Neural crest cell (in vitro differentiated cells): ENCODE results near the gene WIF1. TPM values are rescaled to one million over a fixed set of nuclear protein-coding genes. Genes with fewer than 3 reads are reported as not detected.

Experiments
- DNase-seq: peaks from one replicate; pipeline ENCODE4 v3.0.0; 2021; ENCODE audit warnings: low read depth, mixed read lengths, low spot score
- H3K27ac Mint-ChIP-seq: one replicate; pipeline ENCODE4 v1.8.0; 2021; ENCODE audit warnings: mild to moderate bottlenecking, mixed read lengths; ENCODE audit not compliant: unreplicated experiment
- H3K27me3 Mint-ChIP-seq: 2 replicates; pipeline ENCODE4 v1.8.0; 2021; ENCODE audit warnings: low read depth, mild to moderate bottlenecking, mixed read lengths
- H3K36me3 Mint-ChIP-seq: 2 replicates; pipeline ENCODE4 v1.8.0; 2021; ENCODE audit warnings: low read depth, mild to moderate bottlenecking, mixed read lengths
- H3K4me1 Mint-ChIP-seq: 2 replicates; pipeline ENCODE4 v1.8.0; 2021; ENCODE audit warnings: mixed read lengths
- H3K4me3 Mint-ChIP-seq: one replicate; pipeline ENCODE4 v1.8.0; 2021; ENCODE audit warnings: mild to moderate bottlenecking, mixed read lengths
- H3K9me3 Mint-ChIP-seq: 2 replicates; pipeline ENCODE4 v1.8.0; 2021; ENCODE audit warnings: mixed read lengths
- total RNA-seq: library from RNA; stranded (reverse); gene quantifications from 2 replicates; pipeline ENCODE4 v1.2.1, GENCODE V29; 2021
- TF ChIP-seq, protein P1 (sequence below): fragments of 200-600 bp; sonication (generic); conservative IDR thresholded peaks from 2 replicates; pipeline ENCODE4 v1.5.0; 2021; ENCODE audit warnings: antibody characterized with exemption, mild to moderate bottlenecking

WIF1 gene
- total RNA-seq, 1 donor from 2014 or later, result not detected

DNA sequence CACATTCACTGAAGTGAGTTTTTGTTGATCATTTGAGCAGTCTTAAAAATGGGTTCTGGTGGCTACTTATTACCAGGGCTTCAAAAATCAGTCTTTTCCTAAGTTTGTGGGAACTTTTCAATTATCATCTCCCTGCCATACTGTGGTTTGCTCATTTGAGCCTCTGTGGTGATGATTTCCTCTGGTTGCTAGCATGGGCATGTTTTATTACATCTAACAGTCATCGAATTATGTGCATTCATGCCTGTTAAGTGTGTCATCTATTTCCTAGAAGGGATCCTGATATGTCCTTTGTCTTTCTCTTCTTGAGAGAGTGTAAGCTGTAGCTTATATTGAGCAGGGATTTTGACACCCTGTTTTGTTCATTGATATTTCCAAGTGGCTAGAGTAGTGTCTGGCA, 116.8 kb downstream of the WIF1 start:
- Mint-ChIP-seq H3K4me1 (no peaks in the 10 kb centered on the region), H3K9me3 (no peaks in the 10 kb centered on the region), H3K4me3 (no peak overlapping the region), H3K36me3 (no peaks in the 10 kb centered on the region), H3K27ac (no peak overlapping the region), H3K27me3 (peaks cover 3% of the 10 kb centered on the region)
- DNase-seq, result no peak
- TF ChIP-seq, protein P1, sequence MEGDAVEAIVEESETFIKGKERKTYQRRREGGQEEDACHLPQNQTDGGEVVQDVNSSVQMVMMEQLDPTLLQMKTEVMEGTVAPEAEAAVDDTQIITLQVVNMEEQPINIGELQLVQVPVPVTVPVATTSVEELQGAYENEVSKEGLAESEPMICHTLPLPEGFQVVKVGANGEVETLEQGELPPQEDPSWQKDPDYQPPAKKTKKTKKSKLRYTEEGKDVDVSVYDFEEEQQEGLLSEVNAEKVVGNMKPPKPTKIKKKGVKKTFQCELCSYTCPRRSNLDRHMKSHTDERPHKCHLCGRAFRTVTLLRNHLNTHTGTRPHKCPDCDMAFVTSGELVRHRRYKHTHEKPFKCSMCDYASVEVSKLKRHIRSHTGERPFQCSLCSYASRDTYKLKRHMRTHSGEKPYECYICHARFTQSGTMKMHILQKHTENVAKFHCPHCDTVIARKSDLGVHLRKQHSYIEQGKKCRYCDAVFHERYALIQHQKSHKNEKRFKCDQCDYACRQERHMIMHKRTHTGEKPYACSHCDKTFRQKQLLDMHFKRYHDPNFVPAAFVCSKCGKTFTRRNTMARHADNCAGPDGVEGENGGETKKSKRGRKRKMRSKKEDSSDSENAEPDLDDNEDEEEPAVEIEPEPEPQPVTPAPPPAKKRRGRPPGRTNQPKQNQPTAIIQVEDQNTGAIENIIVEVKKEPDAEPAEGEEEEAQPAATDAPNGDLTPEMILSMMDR, result no peak

Other genes starting within 250 kb of the WIF1 start
- 27.8 and 31.8 TPM in 2 replicates for gene LEMD3, start 48.3 kb upstream of the WIF1 start, total RNA-seq
- 7.8 and 8.3 TPM in 2 replicates for gene MSRB3, start 157.4 kb upstream of the WIF1 start, total RNA-seq